A549 (cell line): ENCODE measurements around the gene SLC22A31.

Source experiments
- CTCF ChIP-seq: fragments of >200 bp; sonication (Bioruptor Twin); formaldehyde crosslinking; IDR thresholded peaks from 3 replicates; pipeline ENCODE4 v1.5.1; 2016
- HOXB5 ChIP-seq: fragments of 250-450 bp; sonication (Bioruptor Pico); IDR thresholded peaks from 2 replicates; pipeline ENCODE4 v1.5.0; 2020; ENCODE audit warnings: mild to moderate bottlenecking, moderate library complexity
- RFX5 ChIP-seq: fragments of 450-650 bp; IDR thresholded peaks from 2 replicates; pipeline ENCODE4 v1.7.1; 2014; ENCODE audit warnings: antibody characterized with exemption, mild to moderate bottlenecking, moderate library complexity

GRCh38 chr16:89233678-89234490 is 33.5 kb upstream of the SLC22A31 start:
- no peak for TF ChIP-seq CTCF
- TF ChIP-seq HOXB5 (CRISPR knock-in tag) = no peak
- no peak for TF ChIP-seq RFX5
